HFFc6 (cell line): ENCODE measurements around the gene ATP6V1G3. TPM values are rescaled to one million over a fixed set of nuclear protein-coding genes. Genes with fewer than 3 reads are reported as not detected.

Source experiments
- DNase-seq: peaks from one replicate; pipeline ENCODE4 v3.0.0-alpha.2; 2018
- H3K27ac Mint-ChIP-seq: 2 replicates; pipeline ENCODE4 v1.8.0; 2020; ENCODE audit warnings: mild to moderate bottlenecking, mixed read lengths
- H3K27me3 Mint-ChIP-seq: 2 replicates; pipeline ENCODE4 v1.8.0; 2021; ENCODE audit warnings: mild to moderate bottlenecking, moderate library complexity, mixed read lengths; ENCODE audit not compliant: insufficient read depth
- H3K36me3 Mint-ChIP-seq: 2 replicates; pipeline ENCODE4 v1.8.0; 2021; ENCODE audit warnings: low read depth, mixed read lengths
- H3K4me1 Mint-ChIP-seq: 2 replicates; pipeline ENCODE4 v1.8.0; 2020; ENCODE audit warnings: low read depth, mixed read lengths
- H3K4me3 Mint-ChIP-seq: 2 replicates; pipeline ENCODE4 v1.8.0; 2020; ENCODE audit warnings: mild to moderate bottlenecking, moderate library complexity, mixed read lengths
- H3K9me3 Mint-ChIP-seq: 2 replicates; pipeline ENCODE4 v1.8.0; 2020; ENCODE audit warnings: mild to moderate bottlenecking, mixed read lengths
- CTCF ChIP-seq: fragments of 200-600 bp; sonication (generic); IDR thresholded peaks from 2 replicates; pipeline ENCODE4 v1.5.0; 2021; ENCODE audit warnings: antibody characterized with exemption, mild to moderate bottlenecking
- total RNA-seq, 6 experiments: library from RNA; stranded (reverse); fragmentation: NEBNext Ultra II Directional; extraction: Animal tissue kit (Norgen Biotek cat#: 25700); gene quantifications; 2 replicates in 1 of 6; 3 replicates in 5 of 6; pipeline ENCODE4 v1.2.3, GENCODE V29; 2021

Gene ATP6V1G3
- total RNA-seq, 6 experiments from 2014 or later = 0.76 to 1.9 (median 0.95) TPM

GRCh38 chr1:198491596-198491995, 48.9 kb downstream of the ATP6V1G3 start:
- Mint-ChIP-seq H3K4me1 (peaks cover 73% of the 10 kb centered on the region), H3K36me3 (peaks cover 19% of the 10 kb centered on the region), H3K27ac (peak overlapping the region; percentile 75), H3K9me3 (no peaks in the 10 kb centered on the region), H3K27me3 (no peaks in the 10 kb centered on the region; the same call in 1 of the 2 replicates), H3K4me3 (no peak overlapping the region)
- no peak for DNase-seq
- no peak for TF ChIP-seq CTCF

GRCh38 chr1:198491028-198491427, 49.5 kb downstream of the ATP6V1G3 start:
- no peak for TF ChIP-seq CTCF
- H3K36me3 Mint-ChIP-seq = peaks cover 21% of the 10 kb centered on the region
- H3K4me1 Mint-ChIP-seq = peaks cover 73% of the 10 kb centered on the region
- H3K9me3 Mint-ChIP-seq = no peaks in the 10 kb centered on the region
- H3K27ac Mint-ChIP-seq = peak overlapping the region; percentile 62
- DNase-seq = no peak
- no peaks in the 10 kb centered on the region; the same call in 1 of the 2 replicates for H3K27me3 Mint-ChIP-seq
- no peak overlapping the region for H3K4me3 Mint-ChIP-seq

- no peak for DNase-seq
- H3K9me3 Mint-ChIP-seq = no peaks in the 10 kb centered on the region
- H3K27me3 Mint-ChIP-seq = no peaks in the 10 kb centered on the region; the same call in 1 of the 2 replicates
- H3K4me1 Mint-ChIP-seq = peaks cover 72% of the 10 kb centered on the region
- TF ChIP-seq CTCF = no peak
- H3K4me3 Mint-ChIP-seq = no peak overlapping the region
- peaks cover 21% of the 10 kb centered on the region for H3K36me3 Mint-ChIP-seq
- peak overlapping the region; percentile 62 for H3K27ac Mint-ChIP-seq
These were observed 50.3 kb downstream of the ATP6V1G3 start for GRCh38 chr1:198490224-198490623.

GRCh38 chr1:198486903-198487302, 53.6 kb downstream of the ATP6V1G3 start:
- H3K4me1 Mint-ChIP-seq = peaks cover 78% of the 10 kb centered on the region
- peak overlapping the region; percentile 6; the same call in 1 of the 2 replicates for H3K4me3 Mint-ChIP-seq
- no peak for TF ChIP-seq CTCF
- no peak for DNase-seq
- no peaks in the 10 kb centered on the region; the same call in none of the 2 replicates for H3K27me3 Mint-ChIP-seq
- H3K27ac Mint-ChIP-seq = peak overlapping the region; percentile 26; the same call in 1 of the 2 replicates
- no peaks in the 10 kb centered on the region for H3K9me3 Mint-ChIP-seq
- peaks cover 17% of the 10 kb centered on the region for H3K36me3 Mint-ChIP-seq

- Mint-ChIP-seq H3K27ac (no peak overlapping the region), H3K36me3 (peaks cover 13% of the 10 kb centered on the region), H3K4me3 (no peak overlapping the region), H3K4me1 (peaks cover 62% of the 10 kb centered on the region), H3K9me3 (peaks cover 5% of the 10 kb centered on the region), H3K27me3 (no peaks in the 10 kb centered on the region; the same call in 1 of the 2 replicates)
- TF ChIP-seq CTCF = no peak
- DNase-seq = no peak
These were observed 56.8 kb downstream of the ATP6V1G3 start for GRCh38 chr1:198483645-198484044.

GRCh38 chr1:198483006-198483405, 57.5 kb downstream of the ATP6V1G3 start:
- TF ChIP-seq CTCF = no peak
- no peak overlapping the region for H3K4me3 Mint-ChIP-seq
- no peak for DNase-seq
- no peak overlapping the region for H3K27ac Mint-ChIP-seq
- peaks cover 5% of the 10 kb centered on the region for H3K9me3 Mint-ChIP-seq
- peaks cover 62% of the 10 kb centered on the region for H3K4me1 Mint-ChIP-seq
- H3K27me3 Mint-ChIP-seq = no peaks in the 10 kb centered on the region; the same call in 1 of the 2 replicates
- H3K36me3 Mint-ChIP-seq = peaks cover 16% of the 10 kb centered on the region
